H9 (cell line): ENCODE data around the gene SNAP25. TPM values are rescaled to one million over a fixed set of nuclear protein-coding genes. Genes with fewer than 3 reads are reported as not detected.

Experiments
- DNase-seq: peaks from one replicate; pipeline ENCODE4 v3.0.0-alpha.2; 2017
- H2AFZ ChIP-seq: one replicate; pipeline ENCODE4 v1.6.1; 2013; ENCODE audit warnings: mild to moderate bottlenecking, low read length, control low read depth, moderate library complexity
- H2AK5ac ChIP-seq: 2 replicates; pipeline ENCODE4 v1.6.1; 2013; ENCODE audit warnings: low read length, control low read depth, mixed read lengths; ENCODE audit not compliant: insufficient read length
- H2BK120ac ChIP-seq: one replicate; pipeline ENCODE4 v1.6.1; 2013; ENCODE audit warnings: low read depth, mild to moderate bottlenecking, low read length, control low read depth, inconsistent platforms; ENCODE audit not compliant: poor library complexity, severe bottlenecking
- H2BK12ac ChIP-seq: 2 replicates; pipeline ENCODE4 v1.6.1; 2013; ENCODE audit warnings: low read length, control low read depth, mixed read lengths, low read depth; ENCODE audit not compliant: insufficient read length
- H2BK15ac ChIP-seq: 2 replicates; pipeline ENCODE4 v1.6.1; 2013; ENCODE audit warnings: low read depth, low read length, control low read depth
- H2BK20ac ChIP-seq: one replicate; pipeline ENCODE4 v1.6.1; 2013; ENCODE audit warnings: low read depth, mild to moderate bottlenecking, low read length, control low read depth, inconsistent platforms; ENCODE audit not compliant: poor library complexity, severe bottlenecking
- H2BK5ac ChIP-seq: 2 replicates; pipeline ENCODE4 v1.6.1; 2013; ENCODE audit warnings: low read length, control low read depth, mixed read lengths; ENCODE audit not compliant: insufficient read length
- H3K14ac ChIP-seq: 2 replicates; pipeline ENCODE4 v1.6.1; 2013; ENCODE audit warnings: low read length, control low read depth; ENCODE audit not compliant: insufficient read depth
- H3K18ac ChIP-seq: 2 replicates; pipeline ENCODE4 v1.6.1; 2013; ENCODE audit warnings: low read depth, mild to moderate bottlenecking, mixed read lengths, low read length, control low read depth; ENCODE audit not compliant: insufficient read length
- H3K23ac ChIP-seq: 2 replicates; pipeline ENCODE4 v1.6.1; 2013; ENCODE audit warnings: low read length, control low read depth, mixed read lengths, low read depth; ENCODE audit not compliant: insufficient read length
- H3K23me2 ChIP-seq: 2 replicates; pipeline ENCODE4 v1.6.1; 2013; ENCODE audit warnings: low read depth, mild to moderate bottlenecking, mixed read lengths, low read length, control low read depth; ENCODE audit not compliant: insufficient read length, poor library complexity, severe bottlenecking
- H3K27ac ChIP-seq: 2 replicates; pipeline ENCODE4 v1.5.1; 2013; ENCODE audit warnings: low read length, control low read depth, mixed read lengths, low read depth; ENCODE audit not compliant: insufficient read length
- H3K27me3 ChIP-seq: 2 replicates; pipeline ENCODE4 v1.6.1; 2013; ENCODE audit warnings: low read length, control low read depth, inconsistent platforms; ENCODE audit not compliant: insufficient read depth
- H3K4ac ChIP-seq: 2 replicates; pipeline ENCODE4 v1.6.1; 2013; ENCODE audit warnings: low read depth, mild to moderate bottlenecking, control low read depth, inconsistent platforms, low read length, moderate library complexity
- H3K4me1 ChIP-seq: 2 replicates; pipeline ENCODE4 v1.6.1; 2013; ENCODE audit warnings: low read length, control low read depth, inconsistent platforms; ENCODE audit not compliant: insufficient read depth
- H3K4me2 ChIP-seq: 2 replicates; pipeline ENCODE4 v1.6.1; 2013; ENCODE audit warnings: low read length, control low read depth, mixed read lengths; ENCODE audit not compliant: insufficient read length, insufficient read depth
- H3K56ac ChIP-seq: 2 replicates; pipeline ENCODE4 v1.6.1; 2013; ENCODE audit warnings: low read depth, mild to moderate bottlenecking, mixed read lengths, low read length, control low read depth; ENCODE audit not compliant: insufficient read length
- H3K79me1 ChIP-seq: 2 replicates; pipeline ENCODE4 v1.6.1; 2013; ENCODE audit warnings: low read depth, mild to moderate bottlenecking, moderate library complexity, low read length, control low read depth, inconsistent platforms; ENCODE audit not compliant: insufficient read depth, poor library complexity, severe bottlenecking
- H3K79me2 ChIP-seq: 2 replicates; pipeline ENCODE4 v1.6.1; 2013; ENCODE audit warnings: low read length, control low read depth, inconsistent platforms; ENCODE audit not compliant: insufficient read depth
- H3K9ac ChIP-seq: 2 replicates; pipeline ENCODE4 v1.6.1; 2013; ENCODE audit warnings: low read length, control low read depth, mixed read lengths; ENCODE audit not compliant: insufficient read length; ENCODE audit errors: extremely low read depth
- H3K9me3 ChIP-seq: one replicate; pipeline ENCODE4 v1.6.1; 2013; ENCODE audit warnings: low read depth, low read length, inconsistent platforms; ENCODE audit not compliant: control insufficient read depth
- H3T11ph ChIP-seq: one replicate; pipeline ENCODE4 v1.6.1; 2013; ENCODE audit warnings: mild to moderate bottlenecking, low read length, control low read depth, inconsistent platforms
- H4K20me1 ChIP-seq: one replicate; pipeline ENCODE4 v1.6.1; 2013; ENCODE audit not compliant: control insufficient read depth, insufficient read length, insufficient read depth
- H4K5ac ChIP-seq: 2 replicates; pipeline ENCODE4 v1.6.1; 2013; ENCODE audit warnings: low read depth, mild to moderate bottlenecking, mixed read lengths, low read length, control low read depth; ENCODE audit not compliant: insufficient read length
- H4K8ac ChIP-seq: replicated peaks from 2 replicates; pipeline ENCODE4 v1.6.1; 2013; ENCODE audit warnings: low read length, control low read depth, mixed read lengths, low read depth; ENCODE audit not compliant: insufficient read length
- H4K91ac ChIP-seq: 2 replicates; pipeline ENCODE4 v1.6.1; 2013; ENCODE audit warnings: low read depth, mild to moderate bottlenecking, moderate library complexity, mixed read lengths, low read length, control low read depth; ENCODE audit not compliant: insufficient read length
- H3K27ac Mint-ChIP-seq, 3 experiments: 2 replicates in 2 of 3; 3 replicates in 1 of 3; pipeline ENCODE4 v1.8.0; 2020 to 2021; ENCODE audit warnings: mixed read lengths in 3 of 3, mild to moderate bottlenecking in 1 of 3, moderate library complexity in 1 of 3
- H3K27me3 Mint-ChIP-seq: 2 replicates; pipeline ENCODE4 v1.8.0; 2021; ENCODE audit warnings: low read depth, mild to moderate bottlenecking, moderate library complexity, mixed read lengths
- H3K36me3 Mint-ChIP-seq, 3 experiments: 2 replicates in 2 of 3; 3 replicates in 1 of 3; pipeline ENCODE4 v1.8.0; 2020 to 2021; ENCODE audit warnings: low read depth in 3 of 3, mixed read lengths in 3 of 3; ENCODE audit not compliant: insufficient read depth in 1 of 3
- H3K4me1 Mint-ChIP-seq, 2 experiments: 2 replicates each; pipeline ENCODE4 v1.8.0; 2020; ENCODE audit warnings: mixed read lengths in 2 of 2
- H3K4me3 Mint-ChIP-seq, 2 experiments: 2 replicates in 1 of 2; 3 replicates in 1 of 2; pipeline ENCODE4 v1.8.0; 2020 to 2021; ENCODE audit warnings: mild to moderate bottlenecking in 2 of 2, mixed read lengths in 2 of 2, moderate library complexity in 1 of 2
- H3K9me3 Mint-ChIP-seq, 2 experiments: 2 replicates in 1 of 2; 3 replicates in 1 of 2; pipeline ENCODE4 v1.8.0; 2020; ENCODE audit warnings: mild to moderate bottlenecking in 2 of 2, mixed read lengths in 2 of 2, moderate library complexity in 1 of 2
- total RNA-seq: library from RNA; stranded (reverse); gene quantifications from 2 replicates; pipeline ENCODE4 v1.2.1, GENCODE V29; 2021
- TF ChIP-seq, protein P1 (sequence below): fragments of 200-600 bp; sonication (generic); conservative IDR thresholded peaks from 3 replicates; pipeline ENCODE4 v1.8.0; 2021; ENCODE audit warnings: antibody characterized with exemption, mild to moderate bottlenecking

Gene SNAP25
- total RNA-seq, 1 experiment from 2014 or later = 0.13 TPM

DNA sequence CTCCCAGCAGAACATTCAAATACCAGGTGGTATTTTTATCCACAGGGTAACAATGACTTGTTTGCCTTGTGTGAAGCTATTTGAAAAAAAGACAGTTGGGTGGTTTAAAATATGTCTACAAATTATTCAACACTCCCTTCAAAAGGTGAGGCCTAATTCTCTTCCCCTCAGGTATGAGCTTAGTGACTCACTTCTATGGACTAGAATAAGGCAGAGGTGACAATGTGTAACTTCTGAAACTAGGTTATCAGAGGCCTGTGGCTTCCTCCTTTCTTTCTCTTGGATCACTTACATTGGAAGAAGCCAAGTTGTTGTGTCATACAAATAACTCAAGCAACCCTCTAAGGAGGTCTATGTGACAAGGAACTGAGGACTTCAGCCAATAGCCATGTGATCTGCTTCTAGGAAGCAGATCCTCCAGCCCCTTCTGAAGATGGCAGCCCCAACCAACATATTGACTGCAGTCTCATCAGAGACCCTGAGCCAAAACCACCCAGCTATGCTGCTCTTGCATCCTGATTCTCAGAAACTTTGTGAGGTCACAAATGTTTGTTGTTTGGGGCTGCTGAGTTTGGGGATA is 102.6 kb downstream of the SNAP25 start:
- peaks cover 3 to 11% (median 6%) of the 10 kb centered on the region in 3 experiments; a peak in 6 of 7 replicates for H3K36me3 Mint-ChIP-seq
- no peak overlapping the region for H3K14ac ChIP-seq
- no peaks in the 10 kb centered on the region for H3K4me1 ChIP-seq
- no peak overlapping the region for H3K27ac ChIP-seq
- TF ChIP-seq, protein P1, sequence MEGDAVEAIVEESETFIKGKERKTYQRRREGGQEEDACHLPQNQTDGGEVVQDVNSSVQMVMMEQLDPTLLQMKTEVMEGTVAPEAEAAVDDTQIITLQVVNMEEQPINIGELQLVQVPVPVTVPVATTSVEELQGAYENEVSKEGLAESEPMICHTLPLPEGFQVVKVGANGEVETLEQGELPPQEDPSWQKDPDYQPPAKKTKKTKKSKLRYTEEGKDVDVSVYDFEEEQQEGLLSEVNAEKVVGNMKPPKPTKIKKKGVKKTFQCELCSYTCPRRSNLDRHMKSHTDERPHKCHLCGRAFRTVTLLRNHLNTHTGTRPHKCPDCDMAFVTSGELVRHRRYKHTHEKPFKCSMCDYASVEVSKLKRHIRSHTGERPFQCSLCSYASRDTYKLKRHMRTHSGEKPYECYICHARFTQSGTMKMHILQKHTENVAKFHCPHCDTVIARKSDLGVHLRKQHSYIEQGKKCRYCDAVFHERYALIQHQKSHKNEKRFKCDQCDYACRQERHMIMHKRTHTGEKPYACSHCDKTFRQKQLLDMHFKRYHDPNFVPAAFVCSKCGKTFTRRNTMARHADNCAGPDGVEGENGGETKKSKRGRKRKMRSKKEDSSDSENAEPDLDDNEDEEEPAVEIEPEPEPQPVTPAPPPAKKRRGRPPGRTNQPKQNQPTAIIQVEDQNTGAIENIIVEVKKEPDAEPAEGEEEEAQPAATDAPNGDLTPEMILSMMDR = no peak
- H2BK5ac ChIP-seq = no peak overlapping the region
- no peak overlapping the region for H4K8ac ChIP-seq
- H3K4me1 Mint-ChIP-seq = peaks cover 12 to 13% of the 10 kb centered on the region in 2 experiments
- no peak overlapping the region for H3K56ac ChIP-seq
- H2BK20ac ChIP-seq = no peak overlapping the region
- H3K79me1 ChIP-seq = no peaks in the 10 kb centered on the region
- H3K23me2 ChIP-seq = no peaks in the 10 kb centered on the region
- H2BK15ac ChIP-seq = no peak overlapping the region
- no peak overlapping the region for H4K5ac ChIP-seq
- H4K20me1 ChIP-seq = no peaks in the 10 kb centered on the region
- no peak overlapping the region for H3K23ac ChIP-seq
- H3K4me2 ChIP-seq = no peak overlapping the region
- no peak overlapping the region for H2AFZ ChIP-seq
- H3K9me3 ChIP-seq = no peaks in the 10 kb centered on the region
- H3K27me3 Mint-ChIP-seq = no peaks in the 10 kb centered on the region; the same call in 1 of the 2 replicates
- H3K4ac ChIP-seq = no peak overlapping the region
- no peak overlapping the region for H2BK12ac ChIP-seq
- no peak overlapping the region for H3K18ac ChIP-seq
- H2BK120ac ChIP-seq = no peak overlapping the region
- peaks cover 4 to 12% of the 10 kb centered on the region in 2 experiments; a peak in 4 of 5 replicates for H3K9me3 Mint-ChIP-seq
- H3K27me3 ChIP-seq = no peaks in the 10 kb centered on the region
- no peak overlapping the region for H4K91ac ChIP-seq
- no peak overlapping the region for H3K9ac ChIP-seq
- H3K27ac Mint-ChIP-seq = no peak overlapping the region
- no peak overlapping the region for H3K4me3 Mint-ChIP-seq
- DNase-seq = no peak
- no peaks in the 10 kb centered on the region for H3K79me2 ChIP-seq
- H3T11ph ChIP-seq = no peak overlapping the region
- H2AK5ac ChIP-seq = no peak overlapping the region
